ENCODE results near the gene CRADD.

Gene CRADD

GRCh38 chr12:93722179-93722578 lies 45.0 kb downstream of the CRADD start:
- no peak overlapping the region for H3K27ac ChIP-seq (ENCODE audit: low read depth, low read length)
- H3K9me3 ChIP-seq (ENCODE audit: insufficient read depth, low read depth, low read length) = peaks cover 16% of the 10 kb centered on the region; the same call in 1 of the 2 replicates
- 91% methylated on average over 2 of the region's 2 CpGs for WGBS
- H3K4me1 ChIP-seq (ENCODE audit: insufficient read depth, low read length) = peaks cover under 1% of the 10 kb centered on the region; the same call in 1 of the 2 replicates
- no peak overlapping the region for H3K9ac ChIP-seq (ENCODE audit: low read depth, low read length)
- H3K27me3 ChIP-seq (ENCODE audit: insufficient read depth, low read length) = no peaks in the 10 kb centered on the region
- H3K4me3 ChIP-seq (ENCODE audit: low read length) = no peak overlapping the region
- H3K36me3 ChIP-seq (ENCODE audit: insufficient read depth, low read length) = no peaks in the 10 kb centered on the region

- peaks cover 4% of the 10 kb centered on the region; the same call in 1 of the 2 replicates for H3K4me1 ChIP-seq (ENCODE audit: insufficient read depth, low read length)
- H3K9ac ChIP-seq (ENCODE audit: low read depth, low read length) = no peak overlapping the region
- H3K9me3 ChIP-seq (ENCODE audit: insufficient read depth, low read depth, low read length) = peaks cover 14% of the 10 kb centered on the region; the same call in 1 of the 2 replicates
- no peaks in the 10 kb centered on the region for H3K36me3 ChIP-seq (ENCODE audit: insufficient read depth, low read length)
- 93% methylated on average over 4 of the region's 4 CpGs for WGBS
- no peak overlapping the region for H3K4me3 ChIP-seq (ENCODE audit: low read length)
- H3K27ac ChIP-seq (ENCODE audit: low read depth, low read length) = no peak overlapping the region
- H3K27me3 ChIP-seq (ENCODE audit: insufficient read depth, low read length) = no peaks in the 10 kb centered on the region
These were observed 45.8 kb downstream of the CRADD start for GRCh38 chr12:93722835-93723567.

- WGBS = 92% methylated on average over 4 of the region's 4 CpGs
- Histone ChIP-seq H3K4me1 (ENCODE audit: insufficient read depth, low read length) (peaks cover 4% of the 10 kb centered on the region; the same call in 1 of the 2 replicates), H3K9ac (ENCODE audit: low read depth, low read length) (no peak overlapping the region), H3K36me3 (ENCODE audit: insufficient read depth, low read length) (no peaks in the 10 kb centered on the region), H3K4me3 (ENCODE audit: low read length) (no peak overlapping the region), H3K27ac (ENCODE audit: low read depth, low read length) (no peak overlapping the region), H3K27me3 (ENCODE audit: insufficient read depth, low read length) (no peaks in the 10 kb centered on the region), H3K9me3 (ENCODE audit: insufficient read depth, low read depth, low read length) (peaks cover 9% of the 10 kb centered on the region; the same call in 1 of the 2 replicates)
These were observed 46.4 kb downstream of the CRADD start for GRCh38 chr12:93723568-93723930.

GRCh38 chr12:93725531-93725930 lies 48.4 kb downstream of the CRADD start:
- H3K9me3 ChIP-seq (ENCODE audit: insufficient read depth, low read depth, low read length) = peaks cover 8% of the 10 kb centered on the region; the same call in 1 of the 2 replicates
- H3K9ac ChIP-seq (ENCODE audit: low read depth, low read length) = no peak overlapping the region
- no peak overlapping the region for H3K27ac ChIP-seq (ENCODE audit: low read depth, low read length)
- peaks cover 4% of the 10 kb centered on the region; the same call in 1 of the 2 replicates for H3K4me1 ChIP-seq (ENCODE audit: insufficient read depth, low read length)
- H3K4me3 ChIP-seq (ENCODE audit: low read length) = no peak overlapping the region
- H3K27me3 ChIP-seq (ENCODE audit: insufficient read depth, low read length) = no peaks in the 10 kb centered on the region
- no peaks in the 10 kb centered on the region for H3K36me3 ChIP-seq (ENCODE audit: insufficient read depth, low read length)

- no peaks in the 10 kb centered on the region for H3K36me3 ChIP-seq (ENCODE audit: insufficient read depth, low read length)
- H3K4me1 ChIP-seq (ENCODE audit: insufficient read depth, low read length) = peaks cover 4% of the 10 kb centered on the region; the same call in 1 of the 2 replicates
- no peak overlapping the region for H3K4me3 ChIP-seq (ENCODE audit: low read length)
- no peaks in the 10 kb centered on the region for H3K27me3 ChIP-seq (ENCODE audit: insufficient read depth, low read length)
- H3K9me3 ChIP-seq (ENCODE audit: insufficient read depth, low read depth, low read length) = 0 out of 2 replicates have a peak, but pooled peaks cover 3% of the 10 kb centered on the region
- no peak overlapping the region for H3K27ac ChIP-seq (ENCODE audit: low read depth, low read length)
- no peak overlapping the region for H3K9ac ChIP-seq (ENCODE audit: low read depth, low read length)
- 82% methylated on average over 3 of the region's 3 CpGs for WGBS
These were observed 50.1 kb downstream of the CRADD start for GRCh38 chr12:93727195-93727811.

GRCh38 chr12:93727911-93728310 lies 50.7 kb downstream of the CRADD start:
- no peaks in the 10 kb centered on the region for H3K9me3 ChIP-seq (ENCODE audit: insufficient read depth, low read depth, low read length)
- 88% methylated on average over 4 of the region's 4 CpGs for WGBS
- H3K27ac ChIP-seq (ENCODE audit: low read depth, low read length) = no peak overlapping the region
- H3K4me3 ChIP-seq (ENCODE audit: low read length) = no peak overlapping the region
- H3K9ac ChIP-seq (ENCODE audit: low read depth, low read length) = no peak overlapping the region
- H3K27me3 ChIP-seq (ENCODE audit: insufficient read depth, low read length) = no peaks in the 10 kb centered on the region
- H3K4me1 ChIP-seq (ENCODE audit: insufficient read depth, low read length) = peaks cover 4% of the 10 kb centered on the region; the same call in 1 of the 2 replicates
- no peaks in the 10 kb centered on the region for H3K36me3 ChIP-seq (ENCODE audit: insufficient read depth, low read length)

- H3K9me3 ChIP-seq (ENCODE audit: insufficient read depth, low read depth, low read length) = no peaks in the 10 kb centered on the region
- H3K27ac ChIP-seq (ENCODE audit: low read depth, low read length) = no peak overlapping the region
- peaks cover 4% of the 10 kb centered on the region; the same call in 1 of the 2 replicates for H3K4me1 ChIP-seq (ENCODE audit: insufficient read depth, low read length)
- no peak overlapping the region for H3K9ac ChIP-seq (ENCODE audit: low read depth, low read length)
- no peaks in the 10 kb centered on the region for H3K27me3 ChIP-seq (ENCODE audit: insufficient read depth, low read length)
- 94% methylated on average over 3 of the region's 3 CpGs for WGBS
- H3K36me3 ChIP-seq (ENCODE audit: insufficient read depth, low read length) = no peaks in the 10 kb centered on the region
- no peak overlapping the region for H3K4me3 ChIP-seq (ENCODE audit: low read length)
These were observed 52.8 kb downstream of the CRADD start for GRCh38 chr12:93729934-93730333.

- Histone ChIP-seq H3K36me3 (ENCODE audit: insufficient read depth, low read length) (no peaks in the 10 kb centered on the region), H3K27me3 (ENCODE audit: insufficient read depth, low read length) (no peaks in the 10 kb centered on the region), H3K4me1 (ENCODE audit: insufficient read depth, low read length) (peaks cover 6% of the 10 kb centered on the region), H3K27ac (ENCODE audit: low read depth, low read length) (no peak overlapping the region), H3K9me3 (ENCODE audit: insufficient read depth, low read depth, low read length) (no peaks in the 10 kb centered on the region), H3K4me3 (ENCODE audit: low read length) (no peak overlapping the region), H3K9ac (ENCODE audit: low read depth, low read length) (no peak overlapping the region)
- WGBS = 97% methylated on average over 3 of the region's 3 CpGs
These were observed 56.2 kb downstream of the CRADD start for GRCh38 chr12:93733358-93733757.

GRCh38 chr12:93733928-93734327 lies 56.8 kb downstream of the CRADD start:
- Histone ChIP-seq H3K27me3 (ENCODE audit: insufficient read depth, low read length) (no peaks in the 10 kb centered on the region), H3K4me1 (ENCODE audit: insufficient read depth, low read length) (peaks cover 12% of the 10 kb centered on the region), H3K9ac (ENCODE audit: low read depth, low read length) (no peak overlapping the region), H3K27ac (ENCODE audit: low read depth, low read length) (no peak overlapping the region), H3K36me3 (ENCODE audit: insufficient read depth, low read length) (no peaks in the 10 kb centered on the region), H3K4me3 (ENCODE audit: low read length) (no peak overlapping the region), H3K9me3 (ENCODE audit: insufficient read depth, low read depth, low read length) (no peaks in the 10 kb centered on the region)
- WGBS = 92% methylated on average over 4 of the region's 5 CpGs

- no peak overlapping the region for H3K4me3 ChIP-seq (ENCODE audit: low read length)
- no peak overlapping the region for H3K9ac ChIP-seq (ENCODE audit: low read depth, low read length)
- H3K27me3 ChIP-seq (ENCODE audit: insufficient read depth, low read length) = no peaks in the 10 kb centered on the region
- H3K9me3 ChIP-seq (ENCODE audit: insufficient read depth, low read depth, low read length) = no peaks in the 10 kb centered on the region
- H3K4me1 ChIP-seq (ENCODE audit: insufficient read depth, low read length) = peaks cover 18% of the 10 kb centered on the region
- H3K27ac ChIP-seq (ENCODE audit: low read depth, low read length) = no peak overlapping the region
- whole genome bisulfite sequencing = 92% methylated on average over 2 of the region's 2 CpGs
- no peaks in the 10 kb centered on the region for H3K36me3 ChIP-seq (ENCODE audit: insufficient read depth, low read length)
These were observed 57.6 kb downstream of the CRADD start for GRCh38 chr12:93734784-93735183.

GRCh38 chr12:93736640-93737178 lies 59.5 kb downstream of the CRADD start:
- no peak overlapping the region for H3K27ac ChIP-seq (ENCODE audit: low read depth, low read length)
- H3K36me3 ChIP-seq (ENCODE audit: insufficient read depth, low read length) = no peaks in the 10 kb centered on the region
- H3K9me3 ChIP-seq (ENCODE audit: insufficient read depth, low read depth, low read length) = no peaks in the 10 kb centered on the region
- peaks cover 36% of the 10 kb centered on the region for H3K4me1 ChIP-seq (ENCODE audit: insufficient read depth, low read length)
- no peak overlapping the region for H3K4me3 ChIP-seq (ENCODE audit: low read length)
- no peak overlapping the region for H3K9ac ChIP-seq (ENCODE audit: low read depth, low read length)
- no peaks in the 10 kb centered on the region for H3K27me3 ChIP-seq (ENCODE audit: insufficient read depth, low read length)
